ENCODE data around the gene GDPD4.

The GDPD4 gene

GRCh38 chr11:77209663-77210062 lies 91.8 kb downstream of the GDPD4 start:
- no peak for TF ChIP-seq CTCF (IDR thresholded peaks at IDR 0.05; ENCODE audit: extremely low read depth, missing control alignments)
- DNase-seq (ENCODE audit: low spot score) = no peak

- DNase-seq (ENCODE audit: low spot score) = no peak
- TF ChIP-seq CTCF (IDR thresholded peaks at IDR 0.05; ENCODE audit: extremely low read depth, missing control alignments) = no peak
Measured at GRCh38 chr11:77208535-77208934, 93.0 kb downstream of the GDPD4 start.

GRCh38 chr11:77207618-77208313 lies 93.7 kb downstream of the GDPD4 start:
- DNase-seq (ENCODE audit: low spot score) = no peak
- TF ChIP-seq CTCF (IDR thresholded peaks at IDR 0.05; ENCODE audit: extremely low read depth, missing control alignments) = no peak

- DNase-seq (ENCODE audit: low spot score) = no peak
- TF ChIP-seq CTCF (IDR thresholded peaks at IDR 0.05; ENCODE audit: extremely low read depth, missing control alignments) = no peak
Measured at GRCh38 chr11:77207019-77207485, 94.4 kb downstream of the GDPD4 start.

GRCh38 chr11:77206264-77207018 lies 95.0 kb downstream of the GDPD4 start:
- no peak for DNase-seq (ENCODE audit: low spot score)
- TF ChIP-seq CTCF (IDR thresholded peaks at IDR 0.05; ENCODE audit: extremely low read depth, missing control alignments) = no peak

- no peak for DNase-seq (ENCODE audit: low spot score)
- TF ChIP-seq CTCF (IDR thresholded peaks at IDR 0.05; ENCODE audit: extremely low read depth, missing control alignments) = no peak
Measured at GRCh38 chr11:77205467-77206263, 95.8 kb downstream of the GDPD4 start.
